Parathyroid adenoma (tissue), 2 donors: ENCODE measurements around the gene XPNPEP3.
"Not testable (repeated sequence)": the region's sequence is repeated elsewhere in the genome, so short reads cannot be mapped to it uniquely, and the experiment has no call there.

Experiments used
- H2AFZ ChIP-seq: fragments of 300-600 bp; sonication (generic); one replicate; pipeline ENCODE4 v1.7.0; 2017; ENCODE audit warnings: antibody characterized with exemption, mild to moderate bottlenecking
- H3K27ac ChIP-seq: fragments of 300-600 bp; sonication (generic); one replicate; pipeline ENCODE4 v1.7.0; 2017
- H3K27me3 ChIP-seq: fragments of 300-600 bp; sonication (generic); one replicate; pipeline ENCODE4 v1.7.0; 2017; ENCODE audit warnings: low read length; ENCODE audit not compliant: control insufficient read depth, insufficient read depth
- H3K36me3 ChIP-seq: fragments of 300-600 bp; sonication (generic); one replicate; pipeline ENCODE4 v1.7.0; 2017; ENCODE audit warnings: low read length; ENCODE audit not compliant: control insufficient read depth, insufficient read depth
- H3K4me1 ChIP-seq: fragments of 300-600 bp; sonication (generic); one replicate; pipeline ENCODE4 v1.7.0; 2017; ENCODE audit warnings: control low read depth
- H3K4me2 ChIP-seq: fragments of 300-600 bp; sonication (generic); one replicate; pipeline ENCODE4 v1.7.0; 2017; ENCODE audit warnings: low read length
- H3K4me3 ChIP-seq: fragments of 300-600 bp; sonication (generic); one replicate; pipeline ENCODE4 v1.7.0; 2017; ENCODE audit warnings: low read depth, low read length
- H3K79me2 ChIP-seq: fragments of 300-600 bp; sonication (generic); one replicate; pipeline ENCODE4 v1.7.0; 2017; ENCODE audit warnings: control low read depth
- H3K9ac ChIP-seq: fragments of 300-600 bp; sonication (generic); one replicate; pipeline ENCODE4 v1.7.0; 2017; ENCODE audit warnings: mild to moderate bottlenecking
- H3K9me3 ChIP-seq: fragments of 300-600 bp; sonication (generic); one replicate; pipeline ENCODE4 v1.7.0; 2017; ENCODE audit warnings: low read length; ENCODE audit not compliant: control insufficient read depth
- CTCF ChIP-seq: fragments of 300-600 bp; sonication (generic); IDR thresholded peaks from one replicate; pipeline ENCODE4 v1.7.0; 2017; ENCODE audit warnings: antibody characterized with exemption, mild to moderate bottlenecking
- donor health status: primary hyperparathyroidism.

Gene XPNPEP3

GRCh38 chr22:40818192-40818746, 38.7 kb upstream of the XPNPEP3 start:
- Histone ChIP-seq H3K4me3 (peak overlapping the region; percentile 100), H3K4me2 (peak overlapping the region; percentile 98), H3K9me3 (no peaks in the 10 kb centered on the region), H3K36me3 (no peaks in the 10 kb centered on the region), H3K79me2 (peaks cover 19% of the 10 kb centered on the region), H3K9ac (no peak overlapping the region), H3K4me1 (peaks cover 7% of the 10 kb centered on the region), H3K27me3 (no peaks in the 10 kb centered on the region), H3K27ac (no peak overlapping the region), H2AFZ (peak overlapping the region; percentile 99)
- TF ChIP-seq CTCF: no peak

GRCh38 chr22:40818747-40819598, 38.0 kb upstream of the XPNPEP3 start, which contains the start of gene SLC25A17:
SLC25A17 (minus strand) TSS chr22:40819346; CDS start chr22:40819248, 98 bp downstream.
- H3K4me1 ChIP-seq: peaks cover 7% of the 10 kb centered on the region
- peak within 1 kb of the TSS; percentile 49 for H3K27ac ChIP-seq
- no peak for TF ChIP-seq CTCF
- H3K4me2 ChIP-seq: peak within 1 kb of the TSS; percentile 98
- H3K27me3 ChIP-seq: no peaks in the 10 kb centered on the region
- no peak within 1 kb of the TSS for H3K9ac ChIP-seq
- no peaks in the 10 kb centered on the region for H3K9me3 ChIP-seq
- H3K36me3 ChIP-seq: no peaks in the 10 kb centered on the region
- peak within 1 kb of the TSS; percentile 100 for H3K4me3 ChIP-seq
- H2AFZ ChIP-seq: peak within 1 kb of the TSS; percentile 99
- H3K79me2 ChIP-seq: peaks cover 19% of the 10 kb centered on the region

GRCh38 chr22:40819599-40820140, 37.3 kb upstream of the XPNPEP3 start:
- H3K9ac ChIP-seq: no peak overlapping the region
- peak overlapping the region; percentile 86 for H3K4me2 ChIP-seq
- peak overlapping the region; percentile 99 for H2AFZ ChIP-seq
- peak overlapping the region; percentile 47 for H3K27ac ChIP-seq
- no peaks in the 10 kb centered on the region for H3K9me3 ChIP-seq
- no peaks in the 10 kb centered on the region for H3K36me3 ChIP-seq
- peak overlapping the region; percentile 100 for H3K4me3 ChIP-seq
- H3K79me2 ChIP-seq: peaks cover 19% of the 10 kb centered on the region
- H3K27me3 ChIP-seq: no peaks in the 10 kb centered on the region
- no peak for TF ChIP-seq CTCF
- H3K4me1 ChIP-seq: peaks cover 7% of the 10 kb centered on the region

- Histone ChIP-seq H3K4me3 (no peak overlapping the region), H3K9ac (no peak overlapping the region), H3K4me2 (no peak overlapping the region), H3K9me3 (no peaks in the 10 kb centered on the region), H2AFZ (no peak overlapping the region), H3K4me1 (no peaks in the 10 kb centered on the region), H3K79me2 (peaks cover 13% of the 10 kb centered on the region), H3K27ac (no peak overlapping the region), H3K27me3 (no peaks in the 10 kb centered on the region), H3K36me3 (no peaks in the 10 kb centered on the region)
- TF ChIP-seq CTCF: no peak
Observed at GRCh38 chr22:40823426-40823825, 33.5 kb upstream of the XPNPEP3 start.

GRCh38 chr22:40826292-40826691, 30.7 kb upstream of the XPNPEP3 start:
- not testable (repeated sequence) for H3K36me3 ChIP-seq, H3K4me3 ChIP-seq, H3K27me3 ChIP-seq, H3K9me3 ChIP-seq, H2AFZ ChIP-seq, H3K4me1 ChIP-seq, H3K9ac ChIP-seq, H3K27ac ChIP-seq, H3K79me2 ChIP-seq, H3K4me2 ChIP-seq
